ENCODE results near the gene SCARB1. TPM values are rescaled to one million over a fixed set of nuclear protein-coding genes. Genes with fewer than 3 reads are reported as not detected.
A peak's percentile ranks its signal among the peaks of the same experiment; 100 is the strongest.
"Not testable (repeated sequence)": the region's sequence is repeated elsewhere in the genome, so short reads cannot be mapped to it uniquely, and the experiment has no call there.

The SCARB1 gene
- 10 to 100 TPM in 2 of 4 donors, 1 to 10 TPM in 2; 2.1 to 37.0 (median 9.6) TPM for total RNA-seq

GRCh38 chr12:124863416-124864325 lies at the start of gene SCARB1:
Gene SCARB1, minus strand, starts transcription at chr12:124863864. Its CDS starts 144 bp downstream, at chr12:124863720.
- Histone ChIP-seq H3K4me1 (peaks cover 0 to 8% of the 10 kb centered on the region in 2 donors), H3K4me3 (peak within 1 kb of the TSS; percentile 41 to 50), H3K36me3 (no peaks in the 10 kb centered on the region), H3K9me3 (no peaks in the 10 kb centered on the region), H3K27me3 (no peaks in the 10 kb centered on the region), H3K27ac (peak within 1 kb of the TSS; percentile 64 to 70)
- TF ChIP-seq CTCF (IDR thresholded peaks at IDR 0.05), result peak in 1 of 4 experiments; percentile 38
- peak in 1 of 2 donors; percentile 43 for TF ChIP-seq POLR2A (IDR thresholded peaks at IDR 0.05)
- intact Hi-C loops (cut with DNase I; ENCODE audit: low total_unique reads), result no loop called here
- peak; percentile 77 to 87 for DNase-seq

GRCh38 chr12:124912529-124913287 lies 49.0 kb upstream of the SCARB1 start:
- H3K36me3 ChIP-seq; H3K4me1 ChIP-seq; H3K27me3 ChIP-seq; intact Hi-C loops (cut with DNase I; ENCODE audit: low total_unique reads); H3K9me3 ChIP-seq; DNase-seq: not testable (repeated sequence)
- Histone ChIP-seq H3K4me3 (peak overlapping the region; percentile 67 to 91), H3K27ac (peak overlapping the region; percentile 99 to 100)

DNA sequence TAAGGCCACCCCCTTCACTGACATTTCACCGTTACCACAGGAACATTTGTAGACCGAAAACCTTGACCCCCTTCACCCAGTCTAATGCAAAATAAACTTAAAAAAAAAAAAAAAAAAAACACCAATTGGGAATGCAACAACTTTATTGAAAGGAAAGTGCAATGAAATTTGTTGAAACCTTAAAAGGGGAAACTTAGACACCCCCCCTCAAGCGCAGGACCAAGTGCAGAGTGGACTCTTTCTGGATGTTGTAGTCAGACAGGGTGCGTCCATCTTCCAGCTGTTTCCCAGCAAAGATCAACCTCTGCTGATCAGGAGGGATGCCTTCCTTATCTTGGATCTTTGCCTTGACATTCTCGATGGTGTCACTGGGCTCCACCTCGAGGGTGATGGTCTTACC lies 47.9 kb upstream of the SCARB1 start:
- H3K9me3 ChIP-seq; H3K36me3 ChIP-seq; H3K4me3 ChIP-seq; DNase-seq; intact Hi-C loops (cut with DNase I; ENCODE audit: low total_unique reads); H3K27me3 ChIP-seq; H3K4me1 ChIP-seq: not testable (repeated sequence)
- peak overlapping the region in 1 of 2 donors; percentile 53 for H3K27ac ChIP-seq

GRCh38 chr12:124910561-124911478 lies 47.2 kb upstream of the SCARB1 start:
- Histone ChIP-seq H3K27ac (peak overlapping the region; percentile 31 to 53), H3K4me1 (peaks cover 5 to 8% of the 10 kb centered on the region in 2 donors), H3K9me3 (no peaks in the 10 kb centered on the region), H3K36me3 (no peaks in the 10 kb centered on the region), H3K27me3 (peaks cover 0 to 4% of the 10 kb centered on the region in 2 donors), H3K4me3 (no peak overlapping the region)
- DNase-seq, result no peak
- no peak for TF ChIP-seq CTCF (IDR thresholded peaks at IDR 0.05)
- TF ChIP-seq POLR2A (IDR thresholded peaks at IDR 0.05), result no peak
- intact Hi-C loops (cut with DNase I; ENCODE audit: low total_unique reads), result no loop called here

- Histone ChIP-seq H3K27ac (peak overlapping the region; percentile 31 to 53), H3K36me3 (no peaks in the 10 kb centered on the region), H3K27me3 (peaks cover 0 to 4% of the 10 kb centered on the region in 2 donors), H3K4me3 (no peak overlapping the region), H3K9me3 (no peaks in the 10 kb centered on the region), H3K4me1 (peaks cover 3 to 8% of the 10 kb centered on the region in 2 donors)
- TF ChIP-seq CTCF (IDR thresholded peaks at IDR 0.05), result no peak
- intact Hi-C loops (cut with DNase I; ENCODE audit: low total_unique reads), result no loop called here
- DNase-seq, result no peak
These were observed 46.3 kb upstream of the SCARB1 start for GRCh38 chr12:124909831-124910560.
